Measurements from ENCODE around the gene ELAVL1. TPM values are rescaled to one million over a fixed set of nuclear protein-coding genes. Genes with fewer than 3 reads are reported as not detected.

Gene ELAVL1
- polyA plus RNA-seq, 1 of the 3 experiments (the other 2 are of a cell fraction): 49.6 TPM

- no peak for DNase-seq
- H4K20me1 ChIP-seq (ENCODE audit: insufficient read depth): no peaks in the 10 kb centered on the region
- H3K4me1 ChIP-seq (ENCODE audit: control insufficient read depth in 1 of 2, insufficient read depth in 2 of 2, low read depth in 1 of 2, low read length in 1 of 2): no peaks in the 10 kb centered on the region
- H3K4me3 ChIP-seq (ENCODE audit: low read depth in 2 of 2, low read length in 1 of 2): no peak overlapping the region
- no peaks in the 10 kb centered on the region for H3K79me2 ChIP-seq (ENCODE audit: insufficient read depth)
- no peaks in the 10 kb centered on the region for H3K36me3 ChIP-seq (replicated peaks in 1 of 2; ENCODE audit: control insufficient read depth in 1 of 2, insufficient read depth in 2 of 2, low read length in 1 of 2)
- H3F3A ChIP-seq (replicated peaks; ENCODE audit: insufficient read depth): no peaks in the 10 kb centered on the region
- 90% methylated on average over 3 of the region's 3 CpGs for WGBS (ENCODE audit: low lambda C conversion rate)
- H3K9ac ChIP-seq: no peak overlapping the region
- CTCF ChIA-PET: interaction anchor here (0.6 to 1.3 kb wide), 2 partner anchors 37 to 156 kb away, joined by 3 to 4 read pairs; no protein-coding TSS in a partner anchor
- H3K9me2 ChIP-seq: no peaks in the 10 kb centered on the region
- no peak overlapping the region for H3K4me2 ChIP-seq
- no peak overlapping the region for H2AFZ ChIP-seq (ENCODE audit: low read depth)
- peaks cover 8% of the 10 kb centered on the region; the same call in 1 of the 2 replicates for H3K27me3 ChIP-seq (ENCODE audit: insufficient read depth)
- POLR2A ChIA-PET: no interaction called here
- no peak for TF ChIP-seq RFX5 (IDR thresholded peaks at IDR 0.05; ENCODE audit: low read length)
- TF ChIP-seq NFIC (IDR thresholded peaks at IDR 0.05; ENCODE audit: borderline replicate concordance): no peak
- no peak for TF ChIP-seq USF1 (IDR thresholded peaks at IDR 0.05; ENCODE audit: borderline replicate concordance, low read depth)
- TF ChIP-seq IRF3 (IDR thresholded peaks at IDR 0.05; ENCODE audit: low read depth, low read length): no peak
- no peak for TF ChIP-seq MAX (IDR thresholded peaks at IDR 0.05; ENCODE audit: low read depth)
- no peak for TF ChIP-seq RCOR1 (IDR thresholded peaks at IDR 0.05; ENCODE audit: low read length)
- TF ChIP-seq JUND (IDR thresholded peaks at IDR 0.05): no peak
- TF ChIP-seq SIN3A (IDR thresholded peaks at IDR 0.05; ENCODE audit: borderline replicate concordance, low read depth, low read length): no peak
- TF ChIP-seq TEAD4 (IDR thresholded peaks at IDR 0.05; ENCODE audit: borderline replicate concordance, insufficient read depth): no peak
- TF ChIP-seq EZH2phosphoT487 (IDR thresholded peaks at IDR 0.05; ENCODE audit: borderline replicate concordance, low read depth): no peak
- no peak for TF ChIP-seq MXI1 (IDR thresholded peaks at IDR 0.05; ENCODE audit: low read depth, low read length)
- no peak for TF ChIP-seq TCF12 (IDR thresholded peaks at IDR 0.05)
- TF ChIP-seq POLR2AphosphoS5 (IDR thresholded peaks at IDR 0.05; ENCODE audit: low read depth, low read length): no peak
- TF ChIP-seq FOXJ3 (CRISPR knock-in tag; IDR thresholded peaks at IDR 0.05): no peak
- no peak for TF ChIP-seq GABPA (IDR thresholded peaks at IDR 0.05; ENCODE audit: low read depth)
- TF ChIP-seq ZBTB33 (IDR thresholded peaks at IDR 0.05; ENCODE audit: borderline replicate concordance, low read depth): no peak
- no peak for TF ChIP-seq EP300 (IDR thresholded peaks at IDR 0.05; ENCODE audit: borderline replicate concordance in 1 of 2, low read depth in 1 of 2, low read length in 1 of 2)
- TF ChIP-seq RAD21 (IDR thresholded peaks at IDR 0.05; ENCODE audit: low read length): no peak
- no peak for TF ChIP-seq RXRA (IDR thresholded peaks at IDR 0.05; ENCODE audit: borderline replicate concordance, low read depth)
- TF ChIP-seq TAF1 (IDR thresholded peaks at IDR 0.05; ENCODE audit: borderline replicate concordance, low read depth, low read length): no peak
- no peak overlapping the region for H3K27ac ChIP-seq (ENCODE audit: low read depth in 2 of 2, low read length in 1 of 2)
- H3K9me3 ChIP-seq: no peaks in the 10 kb centered on the region
Observed at GRCh38 chr19:8039231-8039630, 33.8 kb upstream of the ELAVL1 start.

Data from SK-N-SH (cell line).